PC-9 (cell line): ENCODE results near the gene AAMDC. TPM values are rescaled to one million over a fixed set of nuclear protein-coding genes. Genes with fewer than 3 reads are reported as not detected.

Source experiments
- BruUV-seq: library from RNA; stranded (reverse); fragments of 400-500 nt; replicated peaks from 2 replicates; lab custom pipeline; 2021; lab: Mats Ljungman, UMichigan
- CTCF ChIA-PET: fragments of 300-600 bp; sonication (Branson Sonifier 250); formaldehyde crosslinking; loops from one replicate; lab custom pipeline; 2022; ENCODE audit warnings: antibody characterized with exemption; lab: Charles Lee
- POLR2A ChIA-PET: fragments of 300-600 bp; sonication (Branson Sonifier 250); formaldehyde crosslinking; loops from one replicate; lab custom pipeline; 2022; ENCODE audit warnings: antibody characterized with exemption; ENCODE audit not compliant: unreplicated experiment; lab: Charles Lee
- DNase-seq, 2 experiments: peaks; one replicate each; pipeline versions ENCODE4 v3.0.0 to v3.0.0-alpha.2; 2015 to 2022; ENCODE audit warnings: mixed read lengths in 1 of 2
- H2AFZ ChIP-seq: fragments of 200-600 bp; sonication (generic); 2 replicates; pipeline ENCODE4 v1.8.1; 2017; ENCODE audit warnings: antibody characterized with exemption
- H3F3A ChIP-seq: fragments of 200-600 bp; sonication (generic); 2 replicates; pipeline ENCODE4 v1.8.1; 2017; ENCODE audit warnings: antibody characterized with exemption, mild to moderate bottlenecking, low read depth; ENCODE audit not compliant: insufficient read depth
- H3K27ac ChIP-seq: fragments of 200-600 bp; sonication (generic); 2 replicates; pipeline ENCODE4 v1.6.1; 2016; ENCODE audit warnings: mixed run types
- H3K27me3 ChIP-seq: fragments of 200-600 bp; sonication (generic); 2 replicates; pipeline ENCODE4 v1.6.1; 2016; ENCODE audit warnings: low read depth, mixed run types; ENCODE audit not compliant: insufficient read depth
- H3K36me3 ChIP-seq: fragments of 200-600 bp; sonication (generic); 2 replicates; pipeline ENCODE4 v1.6.1; 2016; ENCODE audit warnings: low read depth, mixed run types
- H3K4me1 ChIP-seq: fragments of 200-600 bp; sonication (generic); replicated peaks from 2 replicates; pipeline ENCODE4 v1.6.1; 2016; ENCODE audit warnings: mixed run types; ENCODE audit not compliant: insufficient read depth
- H3K4me2 ChIP-seq: fragments of 200-600 bp; sonication (generic); 2 replicates; pipeline ENCODE4 v1.6.1; 2017; ENCODE audit warnings: mixed run types
- H3K4me3 ChIP-seq: fragments of 200-600 bp; sonication (generic); 2 replicates; pipeline ENCODE4 v1.6.1; 2016; ENCODE audit warnings: mixed run types
- H3K79me2 ChIP-seq: fragments of 200-600 bp; sonication (generic); 2 replicates; pipeline ENCODE4 v1.6.1; 2017; ENCODE audit warnings: low read depth, mixed run types
- H3K9me2 ChIP-seq: fragments of 200-600 bp; sonication (generic); 2 replicates; pipeline ENCODE4 v1.8.1; 2017; ENCODE audit warnings: mild to moderate bottlenecking; ENCODE audit not compliant: insufficient read depth
- H3K9me3 ChIP-seq: fragments of 200-600 bp; sonication (generic); 2 replicates; pipeline ENCODE4 v1.8.1; 2016; ENCODE audit warnings: low read depth; ENCODE audit not compliant: insufficient read depth
- H4K20me1 ChIP-seq: fragments of 200-600 bp; sonication (generic); 2 replicates; pipeline ENCODE4 v1.8.1; 2017; ENCODE audit not compliant: insufficient read depth
- CTCF ChIP-seq: fragments of 200-600 bp; sonication (generic); conservative IDR thresholded peaks from 2 replicates; pipeline ENCODE4 v1.6.1; 2017; ENCODE audit warnings: mixed run types, antibody characterized with exemption, mild to moderate bottlenecking, moderate library complexity
- EZH2 ChIP-seq: fragments of 200-600 bp; sonication (generic); IDR thresholded peaks from 2 replicates; pipeline ENCODE4 v1.8.0; 2017; ENCODE audit warnings: antibody characterized with exemption, low read depth
- intact Hi-C: fragments of 100-400 bp; cut with micrococcal nuclease; formaldehyde crosslinking; loops from one replicate; pipeline ENCODE4 v1.10.0; 2022; ENCODE audit not compliant: unreplicated experiment
- total RNA-seq: library from RNA; stranded (reverse); gene quantifications from 2 replicates; pipeline ENCODE4 v1.2.3, GENCODE V29; 2021

Gene AAMDC
- total RNA-seq, 1 experiment from 2014 or later: 39.8 TPM

GRCh38 chr11:77806415-77806814 is 14.5 kb upstream of the AAMDC start:
- Histone ChIP-seq H3K27me3 (no peaks in the 10 kb centered on the region), H3K4me2 (no peak overlapping the region), H3K27ac (no peak overlapping the region), H2AFZ (no peak overlapping the region), H3F3A (0 out of 2 replicates have a peak, but pooled peaks cover 7% of the 10 kb centered on the region), H3K9me2 (no peaks in the 10 kb centered on the region; the same call in 1 of the 2 replicates), H3K4me1 (0 out of 2 replicates have a peak, but pooled peaks cover 6% of the 10 kb centered on the region), H4K20me1 (peaks cover 88% of the 10 kb centered on the region), H3K36me3 (peaks cover 11% of the 10 kb centered on the region; the same call in 1 of the 2 replicates), H3K4me3 (no peak overlapping the region), H3K79me2 (peaks cover 94% of the 10 kb centered on the region), H3K9me3 (no peaks in the 10 kb centered on the region)
- intact Hi-C loops: no loop called here
- ChIA-PET CTCF (interaction anchor here (0.7 kb wide), 1 partner anchor 13 kb away, joined by 3 read pairs; no protein-coding TSS in a partner anchor), POLR2A (no interaction called here)
- TF ChIP-seq CTCF (no peak), EZH2 (no peak)
- no TSS peak for BruUV-seq
- no peak for DNase-seq

- Histone ChIP-seq H4K20me1 (peaks cover 85% of the 10 kb centered on the region), H3K4me3 (no peak overlapping the region), H3F3A (0 out of 2 replicates have a peak, but pooled peaks cover 3% of the 10 kb centered on the region), H3K9me3 (no peaks in the 10 kb centered on the region), H3K4me1 (0 out of 2 replicates have a peak, but pooled peaks cover 6% of the 10 kb centered on the region), H3K27me3 (no peaks in the 10 kb centered on the region), H3K27ac (no peak overlapping the region), H3K79me2 (peaks cover 94% of the 10 kb centered on the region), H3K4me2 (no peak overlapping the region), H3K9me2 (no peaks in the 10 kb centered on the region; the same call in 1 of the 2 replicates), H3K36me3 (peaks cover 17% of the 10 kb centered on the region), H2AFZ (no peak overlapping the region)
- POLR2A ChIA-PET: no interaction called here
- intact Hi-C loops: no loop called here
- CTCF ChIA-PET: interaction anchor here (0.7 kb wide), 1 partner anchor 12 kb away, joined by 3 read pairs; no protein-coding TSS in a partner anchor
- TF ChIP-seq CTCF (no peak), EZH2 (no peak)
- BruUV-seq: no TSS peak
- no peak for DNase-seq
These were observed 14.0 kb upstream of the AAMDC start for GRCh38 chr11:77806993-77807392.

GRCh38 chr11:77813256-77813655 is 7.7 kb upstream of the AAMDC start:
- intact Hi-C loops: no loop called here
- Histone ChIP-seq H2AFZ (no peak overlapping the region), H3K79me2 (peaks cover 96% of the 10 kb centered on the region), H3K36me3 (peaks cover 57% of the 10 kb centered on the region), H3F3A (peaks cover 3% of the 10 kb centered on the region; the same call in 1 of the 2 replicates), H3K27ac (no peak overlapping the region), H3K4me2 (no peak overlapping the region), H3K4me3 (no peak overlapping the region), H4K20me1 (peaks cover 89% of the 10 kb centered on the region), H3K9me3 (peaks cover 13% of the 10 kb centered on the region; the same call in 1 of the 2 replicates), H3K9me2 (no peaks in the 10 kb centered on the region), H3K27me3 (no peaks in the 10 kb centered on the region), H3K4me1 (peaks cover 10% of the 10 kb centered on the region)
- ChIA-PET POLR2A (no interaction called here), CTCF (no interaction called here)
- no peak for TF ChIP-seq EZH2
- TF ChIP-seq CTCF: no peak
- BruUV-seq: no TSS peak
- DNase-seq: no peak
